Measurements from ENCODE around the gene KIF5A.
"Not testable (repeated sequence)": the region's sequence is repeated elsewhere in the genome, so short reads cannot be mapped to it uniquely, and the experiment has no call there.

KIF5A gene

DNA sequence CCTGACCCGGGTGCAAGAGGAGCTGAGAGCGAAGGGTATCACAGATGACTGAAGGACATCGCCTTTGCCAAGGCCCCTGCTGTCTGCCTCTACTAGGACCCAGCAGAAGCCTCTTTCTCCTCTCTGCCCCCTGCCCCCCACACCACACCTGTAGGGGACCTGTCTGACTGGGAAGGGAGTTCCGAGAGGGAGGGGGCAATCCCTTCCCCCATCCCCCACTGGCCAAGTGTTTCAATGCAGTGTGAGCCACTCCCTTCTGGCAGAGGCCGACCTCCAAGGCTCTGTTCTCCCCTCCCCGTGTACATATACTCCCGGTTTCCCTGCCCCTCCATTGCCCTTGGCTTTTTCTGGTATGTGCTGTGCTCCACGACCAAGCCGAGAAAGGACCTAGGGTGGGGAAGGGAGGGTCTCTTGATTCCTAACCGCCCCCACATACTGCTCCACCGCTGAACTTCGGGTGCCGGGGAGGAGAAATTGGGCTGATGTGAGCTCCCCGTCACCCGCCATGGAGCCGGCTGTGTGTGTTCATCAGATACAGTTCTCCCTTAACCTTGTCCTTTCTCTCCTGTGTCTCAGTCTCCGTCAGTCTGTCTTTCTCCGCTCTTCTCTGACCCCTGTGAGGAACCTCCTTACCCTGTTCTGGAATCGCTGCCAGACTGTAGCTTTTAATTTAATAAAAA, 59.4 kb downstream of the KIF5A start:
- no peak for ATAC-seq

DNA sequence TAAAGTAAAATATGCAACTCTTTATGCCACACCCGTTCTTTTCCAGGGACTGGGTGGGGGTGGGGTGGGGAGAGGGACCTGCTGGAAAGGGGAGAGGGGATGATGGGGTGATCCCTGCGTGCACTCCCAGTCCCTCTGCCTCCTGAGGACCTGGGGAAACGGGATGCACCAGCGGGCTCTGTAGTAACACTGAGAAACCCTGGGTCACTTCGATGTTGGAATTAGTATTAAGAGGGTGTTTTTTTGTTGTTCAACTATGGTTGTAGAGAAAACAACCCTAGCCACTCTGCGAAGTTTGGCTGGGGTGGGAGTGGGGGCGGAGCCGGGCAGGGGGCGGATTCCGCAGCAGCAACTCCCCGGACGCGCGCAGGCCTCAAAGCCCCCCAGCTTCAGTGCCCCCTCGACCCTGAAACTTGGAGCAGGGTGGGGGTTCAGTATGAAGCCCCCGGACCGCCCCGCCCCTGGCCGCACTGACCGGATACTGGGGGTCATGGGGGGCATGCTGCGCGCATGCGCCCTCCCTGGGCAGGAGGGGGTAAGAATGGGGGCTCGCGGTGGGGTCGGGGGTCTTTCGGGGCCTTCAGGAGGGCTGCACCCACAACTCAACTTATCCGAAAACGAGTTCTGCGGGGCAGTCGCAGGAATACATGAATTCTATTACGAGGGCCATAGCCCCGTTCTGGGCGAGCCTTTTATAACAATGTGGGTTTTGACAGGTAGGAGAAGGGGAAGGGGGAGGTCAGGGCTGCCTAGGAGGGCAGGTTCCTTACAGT, 60.1 kb downstream of the KIF5A start:
- no peak for ATAC-seq

DNA sequence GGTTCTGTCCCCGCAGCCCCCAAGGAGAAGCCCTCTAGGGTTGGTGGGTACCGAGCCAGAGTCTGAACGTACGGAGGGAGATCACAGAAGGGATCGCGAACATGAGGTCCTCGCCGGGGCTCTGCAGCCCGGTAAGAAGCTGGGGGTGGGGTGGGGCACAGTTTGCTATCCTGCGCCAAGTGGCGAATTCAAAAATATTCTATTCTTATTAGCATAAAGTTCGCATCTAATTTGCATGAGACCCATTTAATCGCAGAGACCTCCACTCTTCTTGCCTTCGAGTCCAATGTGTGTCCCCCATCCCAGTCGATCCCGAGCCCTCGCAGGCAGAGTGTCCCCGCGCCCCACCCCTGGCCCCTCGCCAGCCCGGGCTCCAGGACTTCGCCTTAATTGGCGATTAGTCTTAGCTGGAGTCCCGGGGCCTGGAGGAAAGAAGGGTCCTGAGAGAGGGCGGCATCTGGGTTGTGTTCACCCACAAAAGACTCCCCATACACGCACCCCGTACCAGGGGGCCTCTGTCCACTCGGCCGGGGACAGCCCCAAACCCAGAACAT, 60.8 kb downstream of the KIF5A start:
- ATAC-seq: peak in 1 of 2 donors; percentile 7

DNA sequence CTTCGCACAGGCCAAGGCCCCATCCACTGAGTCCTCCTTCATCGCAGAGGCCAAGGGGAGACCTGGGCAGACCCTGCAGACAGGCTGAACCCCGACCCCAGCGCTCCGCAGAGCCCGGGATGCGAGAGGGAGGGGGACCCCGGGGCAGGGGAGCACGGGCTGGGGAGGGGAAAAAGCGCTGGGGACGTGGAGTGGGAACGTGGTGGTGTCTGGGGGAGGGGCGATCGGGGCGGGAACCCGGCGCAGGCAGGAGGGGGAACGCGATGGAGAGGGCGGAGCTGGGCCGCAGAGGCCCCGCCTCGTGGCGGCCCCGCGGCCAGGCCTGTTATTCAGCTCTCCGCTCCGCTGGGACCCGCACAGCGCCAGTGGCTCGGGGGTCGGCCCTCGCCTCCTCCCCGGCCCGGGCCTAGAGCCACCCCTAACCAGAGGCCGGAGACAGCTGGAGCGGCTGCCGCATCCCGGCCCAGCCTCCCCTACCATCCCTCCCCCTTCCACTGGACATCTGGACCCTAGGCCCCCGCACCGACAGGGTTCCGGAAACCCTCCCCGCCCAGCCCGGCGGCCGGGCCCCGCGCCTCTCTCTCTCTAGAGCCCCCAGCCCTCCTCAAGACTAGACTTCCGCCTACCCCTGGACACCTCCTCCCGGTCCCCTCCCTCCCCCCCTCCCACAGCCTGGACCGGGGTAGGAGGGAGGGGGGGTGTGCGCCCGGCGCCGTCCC, 61.4 kb downstream of the KIF5A start, which contains the start of gene ARHGEF25:
TSS of gene ARHGEF25 (plus strand) at position 328 of the 719 bp plus-strand sequence. CDS start 460 bp downstream, outside the sequence.
- ATAC-seq: peak; percentile 76 to 79

DNA sequence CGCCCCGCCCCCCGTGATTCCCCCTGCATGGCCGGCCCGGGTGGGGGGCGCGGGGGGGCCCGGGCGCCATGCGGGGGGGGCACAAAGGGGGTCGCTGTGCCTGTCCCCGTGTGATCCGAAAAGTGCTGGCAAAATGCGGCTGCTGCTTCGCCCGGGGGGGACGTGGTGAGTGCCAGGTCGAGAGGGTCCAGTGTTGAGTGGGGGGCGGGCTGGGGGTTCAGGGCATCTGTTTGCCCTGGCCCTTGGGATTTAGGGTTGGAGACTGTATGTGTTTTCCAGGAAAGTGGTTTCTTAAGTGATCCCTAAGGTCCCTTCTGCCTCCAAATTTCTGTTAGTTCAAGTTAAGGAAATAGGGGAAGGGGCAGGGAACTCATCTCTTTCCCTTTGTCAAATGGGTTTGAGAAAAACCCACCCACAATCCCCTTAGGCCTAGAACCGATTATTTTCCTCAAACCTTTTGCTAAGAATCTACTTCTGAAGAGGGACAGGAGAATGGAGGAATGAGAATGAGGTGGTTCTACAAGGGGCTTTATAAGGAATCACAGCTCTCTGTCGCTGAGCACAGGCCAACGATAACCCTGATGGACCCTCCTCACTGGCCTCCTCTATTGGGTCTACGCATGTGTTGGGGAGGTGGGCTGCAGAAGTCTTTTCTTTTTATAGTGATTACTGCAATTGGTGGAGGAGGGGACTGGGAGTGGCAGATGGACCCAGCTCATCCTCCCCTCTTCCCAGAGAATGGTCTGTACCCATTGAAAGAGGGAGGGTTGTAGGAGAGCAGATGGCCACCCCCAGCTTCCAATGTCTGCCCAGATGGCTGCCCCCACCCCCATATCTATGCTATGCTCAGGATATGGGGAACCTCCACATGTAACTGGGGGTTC, 62.2 kb downstream of the KIF5A start:
- ATAC-seq: no peak

DNA sequence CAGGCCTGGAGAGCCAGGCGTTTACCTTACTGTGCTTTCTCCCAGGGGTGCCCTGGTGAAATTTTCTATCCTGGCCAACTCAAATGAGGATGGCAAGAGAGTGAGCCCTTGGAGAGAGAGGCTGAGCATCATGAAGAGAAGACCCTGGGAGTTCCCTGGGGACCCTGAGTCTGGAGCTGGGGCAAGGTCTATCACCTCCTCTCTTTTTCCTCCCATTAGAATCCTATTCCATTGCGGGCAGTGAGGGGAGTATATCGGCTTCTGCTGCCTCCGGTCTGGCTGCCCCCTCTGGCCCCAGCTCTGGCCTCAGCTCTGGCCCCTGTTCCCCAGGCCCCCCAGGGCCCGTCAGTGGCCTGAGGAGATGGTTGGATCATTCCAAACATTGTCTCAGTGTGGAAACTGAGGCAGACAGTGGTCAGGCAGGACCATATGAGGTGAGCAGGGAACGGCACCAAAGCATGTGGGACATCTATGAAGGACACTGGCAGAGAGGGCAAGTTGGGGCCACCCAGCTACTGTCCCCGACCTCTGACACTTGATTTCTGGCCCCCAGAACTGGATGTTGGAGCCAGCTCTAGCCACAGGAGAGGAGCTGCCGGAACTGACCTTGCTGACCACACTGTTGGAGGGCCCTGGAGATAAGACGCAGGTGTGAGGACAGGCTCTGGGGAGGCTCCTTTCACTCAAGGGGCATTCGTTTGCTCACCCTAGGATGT, 63.0 kb downstream of the KIF5A start:
- ATAC-seq: no peak

DNA sequence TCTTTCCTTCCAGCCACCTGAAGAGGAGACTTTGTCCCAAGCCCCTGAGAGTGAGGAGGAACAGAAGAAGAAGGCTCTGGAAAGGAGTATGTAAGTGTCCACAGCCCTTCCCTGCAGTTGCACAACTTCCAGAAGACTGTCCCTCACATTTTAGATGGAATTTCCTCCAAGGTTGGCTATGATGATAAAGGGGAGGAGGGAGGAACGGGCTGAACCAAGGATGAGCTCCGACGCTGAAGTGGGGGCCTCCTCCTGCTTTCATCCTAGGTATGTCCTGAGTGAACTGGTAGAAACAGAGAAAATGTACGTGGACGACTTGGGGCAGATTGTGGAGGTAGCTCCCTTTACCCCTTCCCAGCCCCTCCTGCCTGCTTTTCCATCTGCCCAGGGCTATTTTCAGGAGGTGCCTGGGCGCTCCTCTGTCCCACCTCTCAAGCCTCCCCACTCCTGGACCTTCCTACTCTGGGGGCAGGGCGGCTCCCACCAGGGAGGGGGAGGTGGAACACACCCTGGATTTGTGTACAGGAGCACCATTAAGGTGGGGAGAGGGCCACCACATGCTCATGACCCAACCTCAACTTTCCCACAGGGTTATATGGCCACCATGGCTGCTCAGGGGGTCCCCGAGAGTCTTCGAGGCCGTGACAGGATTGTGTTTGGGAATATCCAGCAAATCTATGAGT, 63.7 kb downstream of the KIF5A start:
- ATAC-seq: no peak

DNA sequence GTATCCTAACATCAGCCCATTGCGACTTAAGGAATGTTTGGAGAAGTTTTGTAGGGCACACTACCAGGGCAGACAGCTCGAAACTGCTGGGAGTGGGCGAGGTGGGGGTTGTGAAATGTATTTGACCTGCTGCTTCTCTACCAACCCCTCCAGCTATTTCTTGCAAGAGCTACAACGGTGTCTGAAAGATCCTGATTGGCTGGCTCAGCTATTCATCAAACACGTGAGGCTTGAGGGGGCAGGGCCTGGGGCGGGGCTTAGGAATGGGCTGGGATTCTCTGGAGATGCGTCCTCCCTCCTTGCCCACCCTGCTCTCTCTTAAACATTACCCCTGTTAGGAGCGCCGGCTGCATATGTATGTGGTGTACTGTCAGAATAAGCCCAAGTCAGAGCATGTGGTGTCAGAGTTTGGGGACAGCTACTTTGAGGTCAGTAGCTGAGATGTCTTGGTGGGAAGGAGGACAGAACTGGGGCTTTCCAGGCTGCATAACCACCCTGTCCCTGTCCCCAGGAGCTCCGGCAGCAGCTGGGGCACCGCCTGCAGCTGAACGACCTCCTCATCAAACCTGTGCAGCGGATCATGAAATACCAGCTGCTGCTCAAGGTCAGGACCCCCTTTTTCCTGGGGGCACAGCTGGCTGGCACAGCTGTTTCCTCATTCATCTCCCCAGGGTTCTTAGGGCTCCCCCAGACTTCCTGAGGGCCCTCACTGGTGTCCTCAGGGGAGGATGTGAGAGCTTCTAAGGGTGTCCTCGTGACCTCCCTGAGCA, 64.5 kb downstream of the KIF5A start:
- ATAC-seq: no peak

DNA sequence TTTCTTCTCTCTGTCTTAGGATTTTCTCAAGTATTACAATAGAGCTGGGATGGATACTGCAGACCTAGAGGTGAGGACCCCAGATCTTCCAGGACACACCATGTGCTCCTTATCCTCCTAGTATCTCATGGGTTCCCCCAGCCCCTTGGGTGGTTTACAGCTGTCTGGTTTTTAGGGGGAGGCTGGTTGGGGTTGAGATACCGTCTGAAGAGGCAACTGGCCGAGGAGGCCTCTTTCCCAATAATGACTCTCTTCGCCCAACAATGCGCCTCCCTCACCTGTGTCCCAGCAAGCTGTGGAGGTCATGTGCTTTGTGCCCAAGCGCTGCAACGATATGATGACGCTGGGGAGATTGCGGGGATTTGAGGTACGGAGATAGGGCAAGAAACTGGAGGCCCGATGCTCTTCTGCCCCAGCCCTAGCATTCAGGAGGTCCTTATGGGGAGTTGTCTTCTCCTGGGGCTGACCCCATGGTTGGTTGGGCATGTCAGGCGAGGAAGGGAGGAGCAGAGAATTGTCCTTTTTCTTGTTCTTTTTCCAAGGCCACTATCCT, 65.2 kb downstream of the KIF5A start:
- ATAC-seq: no peak

DNA sequence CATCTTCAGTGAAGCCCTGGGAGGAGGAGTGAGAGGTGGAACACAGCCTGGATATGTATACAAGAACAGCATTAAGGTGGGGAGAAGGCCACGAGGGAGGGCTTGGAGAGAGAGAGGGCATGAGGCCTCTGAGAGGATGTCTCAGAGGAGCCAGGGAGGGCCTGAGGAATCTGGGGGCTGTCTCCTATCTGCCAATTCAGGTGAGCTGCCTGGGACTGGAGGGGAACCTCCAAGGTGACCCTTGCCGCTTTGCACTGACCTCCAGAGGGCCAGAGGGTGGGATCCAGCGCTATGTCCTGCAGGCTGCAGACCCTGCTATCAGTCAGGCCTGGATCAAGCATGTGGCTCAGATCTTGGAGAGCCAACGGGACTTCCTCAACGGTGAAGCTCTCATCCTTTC, 65.8 kb downstream of the KIF5A start:
- no peak for ATAC-seq

DNA sequence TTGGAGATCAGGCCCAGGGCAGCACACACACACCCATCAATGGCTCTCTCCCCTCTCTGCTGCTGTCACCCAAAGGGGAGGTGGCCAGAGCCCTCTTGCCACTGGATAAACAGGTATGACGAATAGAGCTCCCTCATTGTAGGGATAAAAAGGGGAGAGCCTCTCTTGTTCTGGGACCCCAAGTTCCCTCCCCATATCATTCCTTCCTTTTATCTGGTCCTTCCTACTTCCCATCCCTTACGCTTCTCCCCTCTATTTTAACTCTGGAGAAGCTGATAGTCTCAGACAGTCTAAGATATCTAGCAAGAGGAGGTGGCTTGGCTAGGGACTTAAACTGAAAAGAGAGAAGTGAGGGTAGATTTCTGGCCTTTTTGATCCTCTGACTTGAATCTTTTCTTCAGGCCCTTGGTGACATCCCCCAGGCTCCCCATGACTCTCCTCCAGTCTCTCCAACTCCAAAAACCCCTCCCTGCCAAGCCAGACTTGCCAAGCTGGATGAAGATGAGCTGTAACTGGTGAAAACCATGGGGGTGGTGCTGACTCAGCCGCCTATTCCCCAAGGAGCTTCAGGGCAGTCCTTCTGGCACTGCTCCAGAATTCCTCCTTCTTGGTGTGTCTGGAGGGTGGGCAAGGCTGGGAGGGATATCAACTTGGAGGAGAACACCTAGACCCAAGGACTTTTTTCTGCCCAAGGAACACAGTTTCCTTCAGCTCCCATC, 66.7 kb downstream of the KIF5A start:
- ATAC-seq: no peak

DNA sequence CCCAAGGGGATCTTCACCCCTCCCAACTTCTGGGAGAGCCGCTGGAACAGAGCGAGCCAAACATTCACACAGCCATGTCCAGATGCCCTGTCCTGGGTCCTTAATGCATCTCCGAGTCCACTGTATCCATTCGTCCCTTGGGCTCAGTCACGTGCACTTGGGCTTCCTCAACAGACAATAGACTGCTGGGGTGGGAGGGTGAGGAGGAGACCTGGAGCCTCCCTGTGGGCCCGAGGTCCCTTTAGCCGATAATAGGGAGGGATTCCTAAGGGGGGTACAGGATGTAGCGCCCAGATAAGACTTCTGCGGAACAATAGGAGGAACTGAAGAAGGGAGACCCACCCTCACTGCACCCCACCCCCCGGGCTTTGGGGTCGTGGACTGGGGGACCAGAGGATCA, 68.1 kb downstream of the KIF5A start:
- ATAC-seq: no peak

DNA sequence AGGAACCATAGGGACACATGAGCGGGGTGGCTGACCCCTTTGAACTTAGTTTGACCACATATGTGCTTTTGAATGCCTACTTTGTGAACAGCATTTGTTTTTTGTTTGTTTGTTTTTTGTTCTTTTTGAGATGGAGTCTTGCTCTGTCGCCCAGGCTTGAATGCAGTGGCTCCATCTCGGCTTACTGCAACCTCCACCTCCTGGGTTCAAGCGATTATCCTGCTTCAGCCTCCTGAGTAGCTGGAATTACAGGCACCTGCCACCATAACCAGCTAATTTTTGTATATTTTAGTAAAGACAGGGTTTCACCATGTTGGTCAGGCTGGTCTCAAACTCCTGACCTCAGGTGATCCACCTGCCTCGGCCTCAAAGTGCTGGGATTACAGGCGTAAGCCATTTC, 68.6 kb downstream of the KIF5A start:
- not testable (repeated sequence) for ATAC-seq

DNA sequence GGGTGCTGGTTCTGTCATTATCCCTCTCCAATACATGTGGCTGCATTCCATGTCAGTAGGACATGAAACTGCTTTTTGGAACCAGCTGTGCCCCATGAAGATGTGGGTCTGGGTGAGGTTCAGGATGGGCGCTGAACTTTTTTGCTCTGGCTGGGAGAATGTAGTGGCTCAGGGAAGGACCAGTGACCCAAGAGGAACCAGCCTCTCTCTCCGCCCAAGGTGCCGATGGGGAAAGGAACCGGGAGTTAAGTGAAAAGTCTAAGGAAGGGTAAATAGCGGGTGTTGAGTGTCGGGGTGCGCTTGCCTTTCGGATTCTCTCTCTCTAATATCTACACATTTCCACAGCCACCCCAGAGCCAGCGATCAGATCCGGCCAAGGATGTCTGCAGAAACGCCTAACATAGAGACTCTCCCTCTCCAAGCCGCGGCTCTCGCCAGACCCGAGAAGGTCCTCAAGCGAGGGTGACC, 69.2 kb downstream of the KIF5A start:
- no peak for ATAC-seq

DNA sequence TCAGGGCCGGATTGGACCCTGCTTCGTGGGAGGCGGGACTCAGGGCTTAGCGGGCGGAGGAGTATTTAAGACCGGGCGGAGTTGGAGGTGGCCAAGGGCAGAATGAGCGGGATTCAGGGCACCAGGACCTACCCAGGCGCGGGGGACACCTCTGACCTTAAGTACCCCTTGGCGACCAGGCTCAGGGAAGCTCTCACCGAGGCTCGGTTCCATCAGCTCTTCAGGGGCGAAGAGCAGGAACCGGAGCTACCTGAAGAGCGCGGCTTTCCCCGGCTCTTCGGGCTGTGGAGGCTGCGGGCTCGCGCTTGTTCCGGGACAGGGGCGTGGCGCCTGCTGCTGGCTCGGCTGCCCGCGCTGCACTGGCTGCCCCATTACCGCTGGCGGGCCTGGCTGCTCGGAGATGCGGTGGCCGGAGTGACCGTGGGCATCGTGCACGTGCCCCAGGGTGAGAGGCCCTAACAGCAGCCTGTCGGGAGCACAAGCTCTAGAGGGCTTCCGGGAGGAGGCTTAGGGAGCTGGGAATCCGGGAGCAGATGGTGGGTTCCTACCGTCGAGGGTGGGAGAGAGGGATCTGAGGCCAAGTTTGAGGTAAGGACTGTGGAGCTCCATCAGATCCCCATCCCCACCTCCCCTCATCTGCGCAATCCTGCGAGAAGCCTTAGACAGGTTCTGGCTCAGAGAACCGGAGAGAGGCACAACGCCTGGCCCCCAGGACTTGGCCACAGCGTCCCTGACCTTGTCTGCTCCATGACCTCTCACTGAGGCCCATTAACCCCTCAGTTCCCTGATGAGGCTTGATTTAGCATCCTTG, 69.8 kb downstream of the KIF5A start:
- ATAC-seq: peak in 1 of 2 donors; percentile 31

DNA sequence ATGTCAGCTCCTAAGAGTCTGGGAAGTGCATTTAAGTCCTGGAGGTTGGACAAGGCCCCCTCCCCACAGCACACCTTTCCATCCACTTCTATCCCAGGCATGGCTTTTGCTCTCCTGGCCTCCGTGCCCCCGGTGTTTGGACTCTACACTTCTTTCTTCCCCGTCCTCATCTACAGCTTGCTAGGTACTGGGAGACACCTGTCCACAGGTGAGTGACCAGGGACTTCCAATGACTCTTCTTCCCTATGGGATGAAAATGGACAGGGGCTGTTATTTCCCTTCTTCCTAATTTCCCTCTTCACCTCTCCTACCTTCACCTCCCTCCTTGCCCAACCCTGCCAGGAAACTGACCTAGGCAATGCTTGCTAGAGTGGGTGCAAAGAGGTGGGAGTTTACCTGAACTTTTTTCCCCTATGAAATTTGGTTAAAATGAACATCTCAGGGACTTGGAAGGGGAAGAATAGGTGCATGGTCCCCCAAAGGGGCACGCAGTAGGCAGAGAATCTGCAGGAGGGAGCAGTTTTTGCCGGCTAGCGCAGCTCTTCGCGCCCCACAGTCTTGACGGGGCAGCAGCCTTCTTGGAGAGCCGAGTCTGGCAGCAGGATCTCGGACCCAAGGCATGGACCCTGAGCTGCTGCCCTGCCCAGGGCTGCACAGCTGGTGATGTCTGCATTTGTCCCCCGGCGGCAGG, 70.5 kb downstream of the KIF5A start:
- ATAC-seq: no peak

DNA sequence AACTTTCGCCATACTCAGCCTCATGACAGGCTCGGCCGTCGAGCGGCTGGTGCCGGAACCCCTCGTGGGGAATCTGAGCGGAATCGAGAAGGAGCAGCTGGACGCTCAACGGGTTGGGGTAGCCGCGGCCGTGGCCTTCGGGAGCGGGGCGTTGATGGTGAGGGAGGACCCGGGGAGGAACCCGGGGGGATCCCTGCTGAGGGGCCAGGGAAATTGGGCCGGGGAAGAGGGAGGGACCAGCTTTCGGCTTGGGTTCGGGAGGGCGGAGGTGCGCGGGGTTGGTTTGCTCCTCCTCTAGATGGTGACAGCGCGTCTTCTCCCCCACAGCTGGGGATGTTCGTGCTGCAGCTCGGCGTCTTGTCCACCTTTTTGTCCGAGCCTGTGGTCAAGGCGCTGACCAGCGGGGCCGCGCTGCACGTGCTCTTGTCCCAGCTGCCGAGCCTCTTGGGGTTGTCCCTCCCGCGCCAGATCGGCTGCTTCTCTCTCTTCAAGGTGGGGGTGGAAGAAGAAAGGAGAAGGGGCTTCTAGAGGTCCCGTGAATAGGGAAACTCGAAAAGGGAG, 71.2 kb downstream of the KIF5A start:
- peak in 1 of 2 donors; percentile 23 for ATAC-seq

Measured in activated CD4-positive, CD25-positive, alpha-beta regulatory T cell treated with anti-CD3 and anti-CD28 coated beads, Interleukin-2, amount 50 U/mL, for 24 hours (primary cell).